Lung microvascular endothelial cell (primary cell): Measurements from ENCODE around the gene AGR2. TPM values are rescaled to one million over a fixed set of nuclear protein-coding genes. Genes with fewer than 3 reads are reported as not detected.
"Not testable (repeated sequence)": the region's sequence is repeated elsewhere in the genome, so short reads cannot be mapped to it uniquely, and the experiment has no call there.

Experiments
- DNase-seq, 2 donors: peaks; one replicate each; pipeline versions ENCODE4 v3.0.0 to v3.0.0-alpha.2; 2010; ENCODE audit warnings: low read depth in 2 of 2
- total RNA-seq: library from RNA; depleted of rRNA; stranded (reverse); fragments of >200 nt; gene quantifications from 2 replicates; pipeline ENCODE4 v1.2.1, GENCODE V29; 2014

Gene AGR2
- total RNA-seq, 1 donor from 2014 or later, result not detected

DNA sequence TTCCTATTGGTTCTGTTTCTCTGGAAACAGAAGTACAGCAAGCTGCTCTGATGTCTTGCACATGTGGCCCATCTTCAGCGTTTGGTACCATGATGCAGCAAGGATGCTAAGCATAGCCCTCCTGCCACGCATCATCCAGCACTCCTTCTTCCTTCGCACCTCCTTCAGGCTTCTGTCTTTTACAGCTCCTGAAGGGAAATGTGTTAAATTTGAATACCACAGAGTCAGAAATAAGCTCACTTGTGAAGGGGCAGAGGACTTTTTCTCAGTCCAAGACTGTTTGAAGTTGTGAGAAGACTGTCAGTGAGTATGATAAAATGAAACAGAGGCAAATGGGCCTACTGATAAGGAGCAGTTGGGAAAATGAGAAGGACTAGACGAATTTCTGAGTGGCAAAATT is 30.5 kb downstream of the AGR2 start:
- no peak for DNase-seq

GRCh38 chr7:16773884-16774283 is 30.9 kb downstream of the AGR2 start:
- no peak for DNase-seq

GRCh38 chr7:16773326-16773725 is 31.5 kb downstream of the AGR2 start:
- no peak for DNase-seq

- DNase-seq, result no peak
Measured at GRCh38 chr7:16770657-16771329, 34.0 kb downstream of the AGR2 start.

- DNase-seq, result not testable (repeated sequence)
Measured at GRCh38 chr7:16769994-16770393, 34.8 kb downstream of the AGR2 start.

DNA sequence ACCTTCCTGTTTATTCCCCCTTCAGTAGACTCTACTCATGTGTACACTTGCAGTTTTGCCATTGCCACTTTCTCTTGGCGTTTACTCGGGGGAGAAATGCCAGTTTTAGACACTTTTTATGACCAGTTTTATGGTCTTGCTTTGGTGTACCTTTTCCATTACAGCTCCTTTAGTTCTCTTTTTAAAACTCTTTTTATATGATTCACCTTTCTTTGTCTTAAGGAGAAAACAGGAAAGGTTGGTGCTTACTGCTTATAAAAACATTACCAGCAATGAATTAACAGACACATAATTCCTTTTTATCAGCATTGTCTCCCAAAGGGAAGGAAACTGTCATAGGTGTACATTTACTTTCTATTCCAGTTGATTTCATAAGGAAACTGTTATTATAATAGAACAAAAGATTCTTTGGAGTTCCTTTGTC is 39.4 kb downstream of the AGR2 start:
- DNase-seq, result peak; percentile 38 to 47

DNA sequence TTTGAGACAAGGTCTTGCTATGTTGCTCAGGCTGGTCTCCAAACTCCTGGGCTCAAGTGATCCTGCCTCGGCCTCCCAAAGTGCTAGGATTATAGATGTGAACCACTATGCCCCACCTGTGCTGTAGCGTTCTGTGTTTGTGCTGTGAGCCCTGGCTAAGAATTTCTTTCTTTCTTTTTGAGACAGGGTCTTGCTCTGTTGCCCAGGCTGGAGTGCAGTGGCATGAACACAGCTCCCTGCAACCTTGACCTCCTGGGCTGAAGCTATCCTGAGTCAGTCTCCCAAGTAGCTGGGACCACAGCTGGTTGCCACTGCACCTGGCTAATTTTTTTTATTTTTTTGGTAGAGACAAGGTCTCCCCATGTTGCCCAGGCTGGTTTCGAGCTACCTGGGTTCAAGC is 39.9 kb downstream of the AGR2 start:
- no peak for DNase-seq

DNA sequence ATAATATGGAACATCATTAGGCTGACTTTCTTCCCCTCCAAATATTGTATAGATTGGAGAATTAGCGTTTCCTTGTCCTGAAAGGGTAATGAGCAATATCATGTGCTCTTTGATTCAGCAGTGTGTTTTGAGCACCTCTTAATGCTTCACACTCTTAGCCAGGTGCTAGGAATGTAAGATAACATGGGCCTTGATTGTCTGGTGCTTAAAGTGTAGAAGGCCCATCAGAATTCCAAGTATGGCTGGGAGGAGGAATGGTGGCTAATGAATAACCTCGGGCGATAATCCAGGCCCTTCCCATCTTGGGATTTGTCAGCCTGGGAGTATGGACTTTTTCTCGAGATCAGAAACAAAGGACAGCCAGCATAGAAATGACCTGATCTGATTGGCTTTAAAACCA is 42.6 kb downstream of the AGR2 start:
- no peak for DNase-seq

DNA sequence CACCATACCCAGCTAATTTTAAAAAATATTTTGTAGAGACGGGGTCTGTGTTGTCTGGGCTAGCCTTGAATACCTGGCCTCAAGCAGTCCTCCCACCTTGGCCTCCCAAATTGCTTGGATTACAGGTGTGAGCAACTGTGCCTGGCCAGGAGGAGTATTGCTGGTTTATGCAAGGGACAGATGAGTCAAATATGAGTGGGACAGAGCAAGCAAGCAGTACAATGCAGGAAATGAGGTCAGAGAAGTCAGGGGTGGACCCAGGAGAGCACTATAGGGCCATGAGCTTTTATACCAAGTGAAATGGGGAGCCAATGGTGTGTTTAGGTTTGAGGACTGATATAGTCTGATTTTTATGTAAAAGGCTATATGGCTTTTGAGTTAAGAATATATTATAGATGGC is 45.0 kb downstream of the AGR2 start:
- no peak for DNase-seq

GRCh38 chr7:16758631-16759611 is 45.9 kb downstream of the AGR2 start:
- peak in 1 of 2 donors; percentile 10 for DNase-seq

- DNase-seq, result no peak
Measured at GRCh38 chr7:16758036-16758435, 46.8 kb downstream of the AGR2 start.

DNA sequence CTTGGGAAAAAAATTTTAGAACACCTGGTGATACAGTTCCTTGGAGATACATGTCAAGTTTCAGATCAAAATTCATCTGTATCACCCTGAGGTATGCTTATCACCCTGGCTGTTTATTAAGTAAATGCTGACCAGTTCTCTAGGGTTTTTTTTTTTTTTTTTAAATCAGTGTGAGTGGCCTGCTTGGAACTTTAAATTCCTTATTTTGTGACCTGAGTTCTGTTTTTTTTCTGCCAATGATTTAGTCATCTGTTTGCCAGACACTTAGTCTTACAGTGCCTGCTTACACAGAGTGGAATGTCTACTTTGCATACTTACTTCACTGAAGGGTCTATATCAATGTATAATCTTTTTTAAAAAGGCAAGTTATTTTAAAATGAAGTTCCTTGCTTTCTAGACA is 49.4 kb downstream of the AGR2 start:
- no peak for DNase-seq

DNA sequence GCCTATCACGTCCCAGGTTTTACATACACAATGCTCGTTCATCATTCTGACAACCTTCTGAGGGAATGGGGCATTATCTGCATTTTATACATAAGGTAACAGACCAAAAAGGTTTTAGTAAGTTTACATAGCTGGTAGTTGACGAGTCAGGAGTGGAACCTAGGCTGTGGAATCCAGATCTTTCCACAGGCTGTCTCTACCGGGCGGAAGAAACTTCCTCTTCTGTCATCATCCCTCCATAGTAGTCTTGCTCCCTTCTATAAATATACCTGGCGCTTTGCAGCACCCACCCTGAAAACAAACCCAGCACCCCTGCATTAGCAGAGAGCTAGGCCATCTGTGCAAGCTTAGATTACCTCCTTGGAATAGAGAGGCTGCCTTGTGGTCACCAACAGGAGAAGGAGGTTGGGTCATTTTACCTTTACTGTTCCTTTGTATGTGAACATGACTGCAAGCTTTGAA is 49.9 kb downstream of the AGR2 start:
- peak in 1 of 2 donors; percentile 31 for DNase-seq

- peak; percentile 20 to 50 for DNase-seq
Measured at GRCh38 chr7:16753932-16754855, 50.6 kb downstream of the AGR2 start.

- DNase-seq, result peak; percentile 51 to 84
Measured at GRCh38 chr7:16753102-16753931, 51.5 kb downstream of the AGR2 start, which contains the start of gene TSPAN13. TSS of gene TSPAN13 (plus strand) at chr7:16753755. CDS start at chr7:16753968, 213 bp downstream.

DNA sequence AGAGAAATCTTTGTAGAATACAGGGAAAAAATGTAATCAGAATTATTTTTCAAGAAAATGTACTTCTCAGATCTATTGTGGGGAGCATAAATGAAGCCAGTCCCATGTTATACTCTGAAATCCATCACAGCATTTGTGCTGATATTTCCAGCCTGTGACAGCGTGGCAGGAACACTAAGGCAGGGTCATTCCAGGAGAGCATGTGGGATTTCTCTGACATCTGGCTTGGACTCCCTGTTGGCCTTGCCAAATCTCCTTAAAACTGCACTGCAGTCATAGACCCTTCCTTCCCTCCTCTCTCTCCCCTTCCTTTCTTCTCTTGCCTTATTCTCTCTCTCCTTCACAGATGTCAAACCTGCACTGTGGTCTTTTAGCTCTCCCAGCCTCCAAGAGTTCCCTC is 57.7 kb downstream of the AGR2 start:
- DNase-seq, result no peak

DNA sequence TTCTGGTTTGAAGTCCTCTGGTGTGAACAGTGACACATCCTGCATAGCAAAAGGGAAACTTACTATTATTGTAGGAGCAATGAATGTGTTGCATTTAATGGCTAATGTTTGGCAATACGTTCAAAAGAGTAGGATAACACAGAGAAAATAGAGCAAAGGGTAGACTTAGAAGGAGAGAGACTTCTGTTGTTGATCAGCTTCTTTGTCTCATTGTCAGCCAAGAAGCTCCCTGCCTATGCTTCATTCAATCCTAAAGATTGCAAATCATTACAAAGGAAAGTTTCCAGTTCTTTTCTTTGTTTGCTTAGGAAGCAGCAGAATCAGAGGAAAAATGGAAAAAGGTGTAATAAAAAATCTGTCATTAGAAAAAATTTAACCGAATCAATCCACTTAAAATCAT is 59.2 kb downstream of the AGR2 start:
- DNase-seq, result no peak

GRCh38 chr7:16744518-16745250 is 60.1 kb downstream of the AGR2 start:
- no peak for DNase-seq

- DNase-seq, result peak; percentile 73 to 76
Measured at GRCh38 chr7:16743236-16743635, 61.6 kb downstream of the AGR2 start.

- no peak for DNase-seq
Measured at GRCh38 chr7:16742547-16742946, 62.3 kb downstream of the AGR2 start.
